Choroid plexus epithelial cell (primary cell): ENCODE results near the gene ALG1.
"Not testable (repeated sequence)": the region's sequence is repeated elsewhere in the genome, so short reads cannot be mapped to it uniquely, and the experiment has no call there.

Experiments used
- DNase-seq: peaks from one replicate; pipeline ENCODE4 v3.0.0-alpha.2; 2010; ENCODE audit warnings: low read depth
- H3K4me3 ChIP-seq: 2 replicates; pipeline ENCODE4 v1.5.1; 2011; ENCODE audit warnings: low read depth, mild to moderate bottlenecking, control low read depth, low read length, moderate library complexity
- TF ChIP-seq, protein P1 (sequence below): conservative IDR thresholded peaks from 2 replicates; pipeline ENCODE4 v1.5.1; 2011; ENCODE audit warnings: low read depth, mild to moderate bottlenecking, control low read depth, inconsistent platforms, low read length, moderate library complexity

The ALG1 gene

DNA sequence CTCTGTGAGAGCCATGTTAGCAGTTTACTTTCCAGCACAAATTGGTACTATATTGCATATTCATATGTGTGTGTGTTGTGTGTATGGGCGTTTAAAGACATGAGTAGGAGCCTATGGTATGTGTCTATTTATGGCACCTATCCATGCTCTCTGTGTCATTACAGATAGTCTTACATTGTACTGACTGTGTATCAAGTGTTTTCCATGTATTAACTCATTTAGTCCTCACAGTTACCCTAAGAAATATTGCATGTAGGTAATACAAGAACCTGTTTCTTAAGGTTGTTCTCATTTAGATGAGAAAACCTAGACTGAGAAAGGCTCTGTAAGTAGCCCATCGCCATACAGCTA, 1.6 kb downstream of the ALG1 start:
- DNase-seq = no peak
- TF ChIP-seq, protein P1, sequence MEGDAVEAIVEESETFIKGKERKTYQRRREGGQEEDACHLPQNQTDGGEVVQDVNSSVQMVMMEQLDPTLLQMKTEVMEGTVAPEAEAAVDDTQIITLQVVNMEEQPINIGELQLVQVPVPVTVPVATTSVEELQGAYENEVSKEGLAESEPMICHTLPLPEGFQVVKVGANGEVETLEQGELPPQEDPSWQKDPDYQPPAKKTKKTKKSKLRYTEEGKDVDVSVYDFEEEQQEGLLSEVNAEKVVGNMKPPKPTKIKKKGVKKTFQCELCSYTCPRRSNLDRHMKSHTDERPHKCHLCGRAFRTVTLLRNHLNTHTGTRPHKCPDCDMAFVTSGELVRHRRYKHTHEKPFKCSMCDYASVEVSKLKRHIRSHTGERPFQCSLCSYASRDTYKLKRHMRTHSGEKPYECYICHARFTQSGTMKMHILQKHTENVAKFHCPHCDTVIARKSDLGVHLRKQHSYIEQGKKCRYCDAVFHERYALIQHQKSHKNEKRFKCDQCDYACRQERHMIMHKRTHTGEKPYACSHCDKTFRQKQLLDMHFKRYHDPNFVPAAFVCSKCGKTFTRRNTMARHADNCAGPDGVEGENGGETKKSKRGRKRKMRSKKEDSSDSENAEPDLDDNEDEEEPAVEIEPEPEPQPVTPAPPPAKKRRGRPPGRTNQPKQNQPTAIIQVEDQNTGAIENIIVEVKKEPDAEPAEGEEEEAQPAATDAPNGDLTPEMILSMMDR = no peak
- no peak overlapping the region for H3K4me3 ChIP-seq

GRCh38 chr16:5073771-5074170, 2.1 kb downstream of the ALG1 start:
- not testable (repeated sequence) for H3K4me3 ChIP-seq, DNase-seq

- no peak overlapping the region for H3K4me3 ChIP-seq
- TF ChIP-seq, protein P1 = no peak
- DNase-seq = no peak
These were observed 4.0 kb downstream of the ALG1 start for GRCh38 chr16:5075637-5076036.

- no peak overlapping the region for H3K4me3 ChIP-seq
- DNase-seq = no peak
- TF ChIP-seq, protein P1 = no peak
These were observed 5.7 kb downstream of the ALG1 start for GRCh38 chr16:5077304-5077703.

- no peak overlapping the region for H3K4me3 ChIP-seq
- TF ChIP-seq, protein P1 = no peak
- DNase-seq = no peak
These were observed 7.0 kb downstream of the ALG1 start for GRCh38 chr16:5078626-5079025.

GRCh38 chr16:5080461-5080860, 8.8 kb downstream of the ALG1 start:
- DNase-seq = not testable (repeated sequence)

DNA sequence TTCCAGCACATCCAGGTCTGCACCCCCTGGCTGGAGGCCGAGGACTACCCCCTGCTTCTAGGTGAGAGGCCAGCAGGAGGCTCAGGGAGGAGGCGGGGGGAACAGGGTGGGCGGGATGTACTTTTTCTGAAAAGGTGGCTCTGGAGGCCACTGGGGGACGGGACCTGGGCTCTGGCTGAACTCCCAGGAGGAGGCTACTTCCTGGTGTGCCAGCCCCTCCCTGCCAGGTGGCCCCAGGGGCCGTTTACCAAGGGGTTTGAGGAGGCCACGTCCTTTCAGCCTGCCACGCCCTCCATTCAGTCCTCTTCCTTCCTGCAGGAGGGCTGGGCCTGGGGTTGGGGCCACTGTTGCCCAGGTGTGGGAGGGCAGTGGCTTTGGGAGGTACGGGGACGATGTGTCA, 9.4 kb downstream of the ALG1 start:
- not testable (repeated sequence) for DNase-seq, H3K4me3 ChIP-seq

More at GRCh38 chr16:5080461-5080860, 8.8 kb downstream of the ALG1 start:
- not testable (repeated sequence) for H3K4me3 ChIP-seq

DNA sequence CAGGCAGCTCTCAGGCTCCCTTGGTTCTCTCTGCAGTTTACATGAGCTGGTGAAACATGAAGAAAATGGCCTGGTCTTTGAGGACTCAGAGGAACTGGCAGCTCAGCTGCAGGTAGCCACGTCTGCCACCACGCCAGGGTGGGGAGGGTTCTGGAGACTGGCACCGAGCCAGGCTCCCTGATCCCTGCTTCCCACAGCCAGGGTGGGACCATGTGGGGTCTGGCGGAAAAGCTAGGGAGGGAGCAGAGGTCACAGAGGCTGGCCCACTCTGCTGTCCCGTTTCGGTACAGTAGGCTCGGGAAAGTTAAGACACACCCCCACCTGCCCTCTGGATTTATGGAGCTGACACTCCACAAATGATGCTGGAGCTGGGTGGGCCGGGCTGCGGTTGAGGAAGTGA, 12.0 kb downstream of the ALG1 start:
- not testable (repeated sequence) for H3K4me3 ChIP-seq, DNase-seq

GRCh38 chr16:5084099-5084731, 12.6 kb downstream of the ALG1 start:
- not testable (repeated sequence) for H3K4me3 ChIP-seq, DNase-seq

GRCh38 chr16:5084802-5085201, 13.2 kb downstream of the ALG1 start:
- H3K4me3 ChIP-seq = not testable (repeated sequence)
- TF ChIP-seq, protein P1 = peak; percentile 73
- DNase-seq = peak; percentile 76

- DNase-seq, H3K4me3 ChIP-seq: not testable (repeated sequence)
These were observed 14.1 kb downstream of the ALG1 start for GRCh38 chr16:5085716-5086115.

DNA sequence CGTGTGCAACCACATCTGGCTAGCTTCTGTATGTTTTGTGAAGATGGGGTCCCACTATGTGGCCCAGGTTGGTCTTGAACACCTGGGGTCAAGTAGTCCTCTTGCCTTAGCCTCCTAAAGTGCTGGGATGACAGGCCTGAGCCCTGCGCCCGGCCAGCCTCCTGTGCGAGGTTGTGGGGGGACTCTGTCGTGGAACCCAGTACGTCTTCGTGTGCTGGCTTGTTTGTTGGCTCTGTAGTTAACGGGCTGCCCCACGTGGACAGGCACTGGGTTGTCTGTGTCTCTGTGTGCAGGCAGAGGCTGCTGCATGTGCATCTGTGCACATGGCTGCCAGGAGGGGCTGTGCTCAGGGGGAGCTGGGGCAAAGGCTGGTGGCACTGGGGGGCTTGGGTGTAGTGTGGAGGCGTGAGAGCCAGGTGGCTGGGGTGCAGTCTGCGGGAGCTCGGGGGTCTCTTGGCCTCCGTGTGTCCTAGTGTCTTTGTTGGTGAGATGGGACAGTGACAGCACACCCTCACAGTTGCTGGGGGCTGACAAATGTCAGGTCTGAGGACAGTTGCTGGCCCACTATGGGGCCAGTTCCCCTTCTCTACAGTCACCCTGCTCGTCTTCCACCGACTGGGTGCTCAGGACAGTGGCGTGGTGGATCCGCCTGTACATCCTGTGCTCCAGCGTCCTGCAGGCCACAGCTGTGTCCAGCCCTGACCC, 16.6 kb downstream of the ALG1 start:
- H3K4me3 ChIP-seq, DNase-seq: not testable (repeated sequence)

DNA sequence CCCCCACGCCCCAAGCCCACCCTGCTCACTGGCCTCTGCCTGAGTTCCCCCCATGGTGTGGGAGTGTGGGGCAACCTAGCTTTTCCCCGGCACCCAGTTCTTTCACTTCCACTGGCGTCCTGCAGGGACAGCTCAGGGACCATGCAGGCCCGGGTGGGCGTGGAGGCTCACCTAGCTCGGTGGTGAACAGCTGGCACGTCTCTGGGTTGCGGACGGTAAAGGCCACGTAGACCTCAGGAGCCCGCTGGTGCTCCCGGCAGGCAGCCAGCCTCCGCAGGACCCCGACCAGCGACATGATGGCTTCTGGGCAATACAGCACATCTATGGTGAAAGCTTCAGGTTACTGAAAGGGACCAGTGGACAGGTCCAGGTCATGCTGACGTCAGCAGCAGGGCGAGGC, 17.3 kb downstream of the ALG1 start:
- not testable (repeated sequence) for DNase-seq, H3K4me3 ChIP-seq
